ENCODE measurements around the gene WDR37.

WDR37 gene

GRCh38 chr10:1180836-1181235 lies 124.7 kb downstream of the WDR37 start:
- no peaks in the 10 kb centered on the region for H4K20me1 ChIP-seq (ENCODE audit: insufficient read depth)
- H2AFZ ChIP-seq (ENCODE audit: low read depth) = no peak overlapping the region
- no peak overlapping the region for H3K4me3 ChIP-seq (IDR thresholded peaks at IDR 0.05; ENCODE audit: insufficient read depth, low read depth, low read length)
- H3K27ac ChIP-seq = no peak overlapping the region
- no peak for TF ChIP-seq CTCF (conservative IDR thresholded peaks at IDR 0.05; ENCODE audit: low read depth, low read length)
- H3K4me1 ChIP-seq (ENCODE audit: low read depth, poor library complexity, severe bottlenecking) = no peaks in the 10 kb centered on the region
- no peaks in the 10 kb centered on the region for H3K36me3 ChIP-seq (ENCODE audit: insufficient read depth)
- H3K9ac ChIP-seq = no peak overlapping the region
- no peaks in the 10 kb centered on the region for H3K27me3 ChIP-seq (ENCODE audit: insufficient read depth, low read depth)
- no peak overlapping the region for H3K4me2 ChIP-seq
- H3K79me2 ChIP-seq (ENCODE audit: insufficient read depth, low read depth) = no peaks in the 10 kb centered on the region
